IgD-negative memory B cell (primary cell): ENCODE results near the gene CCNK. TPM values are rescaled to one million over a fixed set of nuclear protein-coding genes. Genes with fewer than 3 reads are reported as not detected.

Experiments used
- H3K27ac Mint-ChIP-seq, 3 donors: one replicate each; pipeline ENCODE4 v1.8.0; 2020 to 2022; ENCODE audit warnings: mild to moderate bottlenecking in 3 of 3, mixed read lengths in 3 of 3, moderate library complexity in 1 of 3
- H3K27me3 Mint-ChIP-seq: one replicate; pipeline ENCODE4 v1.8.0; 2021; ENCODE audit warnings: mixed read lengths
- H3K36me3 Mint-ChIP-seq: one replicate; pipeline ENCODE4 v1.8.0; 2020; ENCODE audit warnings: mild to moderate bottlenecking, mixed read lengths
- H3K4me1 Mint-ChIP-seq, 3 donors: one replicate each; pipeline ENCODE4 v1.8.0; 2020 to 2022; ENCODE audit warnings: mixed read lengths in 3 of 3, mild to moderate bottlenecking in 1 of 3
- H3K4me3 Mint-ChIP-seq, 4 donors: one replicate each; pipeline ENCODE4 v1.8.0; 2020 to 2022; ENCODE audit warnings: mild to moderate bottlenecking in 4 of 4, mixed read lengths in 4 of 4, moderate library complexity in 3 of 4
- H3K9me3 Mint-ChIP-seq, 3 donors: one replicate each; pipeline ENCODE4 v1.8.0; 2020 to 2021; ENCODE audit warnings: mixed read lengths in 3 of 3, mild to moderate bottlenecking in 1 of 3
- polyA plus RNA-seq: library from polyadenylated mRNA; unstranded; fragments of 300-500 nt; fragmentation: Illumina TruSeq; gene quantifications from one replicate; pipeline ENCODE4 v1.2.3, GENCODE V29; 2021

CCNK gene
- polyA plus RNA-seq, 1 donor from 2014 or later = 26.8 TPM

- Mint-ChIP-seq H3K4me1 (peaks cover 0 to 5% (median 0%) of the 10 kb centered on the region in 3 donors), H3K4me3 (no peak overlapping the region), H3K9me3 (no peaks in the 10 kb centered on the region), H3K27ac (no peak overlapping the region), H3K36me3 (peaks cover 2% of the 10 kb centered on the region), H3K27me3 (peaks cover 9% of the 10 kb centered on the region)
Measured at GRCh38 chr14:99551034-99551922, 70.1 kb downstream of the CCNK start.

DNA sequence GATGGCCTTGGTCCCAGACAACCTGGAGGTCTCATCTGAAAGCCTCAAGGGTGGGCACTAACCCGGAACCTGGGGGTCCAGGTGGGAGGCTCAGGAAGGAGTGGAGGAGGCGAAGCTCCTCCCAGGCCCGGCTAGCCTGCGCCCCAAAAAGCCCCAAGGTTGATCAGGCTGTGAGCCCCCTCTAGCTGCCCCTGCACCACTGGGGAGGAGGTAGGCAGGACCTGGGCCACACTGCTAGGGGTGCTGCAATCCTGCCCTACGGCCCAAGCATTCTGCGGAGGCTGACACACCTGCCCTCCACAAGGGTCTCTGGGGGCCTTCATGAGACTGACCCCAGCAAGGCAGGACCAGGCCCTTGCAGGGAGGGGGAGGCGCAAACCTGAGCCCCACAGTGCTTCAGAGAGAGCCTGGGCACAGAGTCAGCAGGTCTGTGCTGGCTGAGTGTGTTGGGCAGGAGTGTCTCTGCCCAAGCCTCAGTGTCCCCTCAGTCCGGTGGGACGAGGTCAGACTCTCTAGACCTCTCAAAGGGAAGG, 70.9 kb downstream of the CCNK start:
- Mint-ChIP-seq H3K4me3 (no peak overlapping the region), H3K4me1 (peaks cover 0 to 5% (median 0%) of the 10 kb centered on the region in 3 donors), H3K36me3 (peaks cover 2% of the 10 kb centered on the region), H3K27ac (no peak overlapping the region), H3K27me3 (peaks cover 9% of the 10 kb centered on the region), H3K9me3 (no peaks in the 10 kb centered on the region)

GRCh38 chr14:99552572-99553216, 71.5 kb downstream of the CCNK start:
- H3K36me3 Mint-ChIP-seq = no peaks in the 10 kb centered on the region
- no peak overlapping the region for H3K27ac Mint-ChIP-seq
- H3K27me3 Mint-ChIP-seq = peaks cover 9% of the 10 kb centered on the region
- peaks cover 0 to 5% (median 0%) of the 10 kb centered on the region in 3 donors for H3K4me1 Mint-ChIP-seq
- H3K9me3 Mint-ChIP-seq = no peaks in the 10 kb centered on the region
- H3K4me3 Mint-ChIP-seq = no peak overlapping the region

GRCh38 chr14:99554184-99554583, 73.0 kb downstream of the CCNK start:
- Mint-ChIP-seq H3K36me3 (no peaks in the 10 kb centered on the region), H3K4me3 (no peak overlapping the region), H3K4me1 (peaks cover 0 to 3% (median 0%) of the 10 kb centered on the region in 3 donors), H3K27me3 (peaks cover 4% of the 10 kb centered on the region), H3K27ac (no peak overlapping the region), H3K9me3 (peaks cover 0 to 1% (median 0%) of the 10 kb centered on the region in 3 donors)

DNA sequence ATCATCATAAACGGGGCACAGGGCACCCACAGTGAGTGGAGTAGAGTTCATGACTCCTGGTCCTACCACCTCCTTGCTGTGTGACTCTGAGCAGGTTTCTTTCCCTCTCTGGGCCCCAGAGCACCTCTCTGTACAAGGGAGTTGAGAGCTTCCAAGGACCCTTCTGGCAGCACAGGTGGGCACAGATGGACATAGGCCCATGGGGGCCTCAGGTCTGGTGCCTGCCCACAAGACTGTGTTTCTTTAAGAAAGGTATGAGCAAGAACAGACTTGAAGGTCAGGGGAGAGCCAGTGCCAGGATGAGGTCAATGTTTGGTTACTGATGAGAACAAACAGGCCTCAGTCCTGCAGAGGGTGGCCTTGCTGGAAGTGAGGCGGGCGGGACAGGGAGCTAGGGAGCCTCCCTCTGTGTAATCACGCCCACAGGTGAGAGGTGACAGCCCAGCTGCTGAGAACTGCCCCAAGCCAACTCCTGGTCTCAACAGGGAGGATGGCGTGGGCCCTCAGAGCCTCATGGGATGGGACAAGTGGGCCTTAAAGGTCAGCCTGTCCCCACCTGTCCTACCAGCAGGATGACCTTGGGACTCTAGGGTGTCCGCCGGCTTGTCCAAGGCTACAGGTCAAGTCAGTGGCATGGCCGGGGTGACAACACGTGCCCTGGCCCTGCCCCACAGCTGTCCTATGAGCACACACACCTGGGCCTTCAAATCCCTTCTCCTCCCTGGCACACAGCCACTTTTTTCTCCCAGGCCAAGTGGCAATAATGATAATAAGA, 73.7 kb downstream of the CCNK start:
- no peaks in the 10 kb centered on the region for H3K36me3 Mint-ChIP-seq
- H3K4me1 Mint-ChIP-seq = peaks cover 0 to 3% (median 0%) of the 10 kb centered on the region in 3 donors
- peaks cover 4% of the 10 kb centered on the region for H3K27me3 Mint-ChIP-seq
- peak overlapping the region in 1 of 3 donors; percentile 59 for H3K27ac Mint-ChIP-seq
- H3K4me3 Mint-ChIP-seq = peak overlapping the region in 1 of 4 donors; percentile 85
- H3K9me3 Mint-ChIP-seq = peaks cover 0 to 1% (median 0%) of the 10 kb centered on the region in 3 donors

- Mint-ChIP-seq H3K27me3 (peaks cover 1% of the 10 kb centered on the region), H3K4me3 (no peak overlapping the region), H3K36me3 (no peaks in the 10 kb centered on the region), H3K27ac (no peak overlapping the region), H3K9me3 (peaks cover 0 to 1% (median 0%) of the 10 kb centered on the region in 3 donors), H3K4me1 (no peaks in the 10 kb centered on the region)
Measured at GRCh38 chr14:99556134-99556791, 75.1 kb downstream of the CCNK start.

- no peak overlapping the region for H3K27ac Mint-ChIP-seq
- peaks cover 1% of the 10 kb centered on the region for H3K27me3 Mint-ChIP-seq
- H3K4me1 Mint-ChIP-seq = no peaks in the 10 kb centered on the region
- peaks cover 0 to 1% (median 0%) of the 10 kb centered on the region in 3 donors for H3K9me3 Mint-ChIP-seq
- H3K4me3 Mint-ChIP-seq = no peak overlapping the region
- no peaks in the 10 kb centered on the region for H3K36me3 Mint-ChIP-seq
Measured at GRCh38 chr14:99559286-99559990, 78.2 kb downstream of the CCNK start.

DNA sequence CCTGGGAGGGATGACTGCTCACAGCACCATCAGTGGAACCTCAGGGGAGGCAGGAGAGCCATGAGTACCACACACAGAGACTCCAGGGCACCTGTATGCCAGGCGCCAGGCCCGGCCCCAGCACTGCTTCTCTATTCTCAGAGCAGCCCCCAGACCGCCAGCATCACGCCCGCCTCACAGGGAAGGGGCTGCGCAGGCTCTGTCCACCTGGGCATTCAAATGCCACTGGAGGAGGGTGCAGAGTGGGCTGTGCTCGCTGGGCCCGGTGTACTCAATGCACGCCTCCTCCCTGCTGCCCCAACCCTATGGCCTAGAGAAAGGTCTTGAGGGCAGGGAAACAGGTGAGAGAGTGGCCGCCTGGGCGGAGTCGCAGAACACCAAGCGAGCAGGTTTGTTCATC, 79.2 kb downstream of the CCNK start:
- Mint-ChIP-seq H3K9me3 (peaks cover 0 to 1% (median 0%) of the 10 kb centered on the region in 3 donors), H3K4me1 (no peaks in the 10 kb centered on the region), H3K27ac (no peak overlapping the region), H3K36me3 (no peaks in the 10 kb centered on the region), H3K4me3 (no peak overlapping the region), H3K27me3 (peaks cover 3% of the 10 kb centered on the region)

GRCh38 chr14:99560922-99561683, 79.9 kb downstream of the CCNK start:
- Mint-ChIP-seq H3K4me1 (no peaks in the 10 kb centered on the region), H3K9me3 (peaks cover 0 to 1% (median 0%) of the 10 kb centered on the region in 3 donors), H3K27me3 (peaks cover 3% of the 10 kb centered on the region), H3K4me3 (no peak overlapping the region), H3K27ac (no peak overlapping the region), H3K36me3 (no peaks in the 10 kb centered on the region)

DNA sequence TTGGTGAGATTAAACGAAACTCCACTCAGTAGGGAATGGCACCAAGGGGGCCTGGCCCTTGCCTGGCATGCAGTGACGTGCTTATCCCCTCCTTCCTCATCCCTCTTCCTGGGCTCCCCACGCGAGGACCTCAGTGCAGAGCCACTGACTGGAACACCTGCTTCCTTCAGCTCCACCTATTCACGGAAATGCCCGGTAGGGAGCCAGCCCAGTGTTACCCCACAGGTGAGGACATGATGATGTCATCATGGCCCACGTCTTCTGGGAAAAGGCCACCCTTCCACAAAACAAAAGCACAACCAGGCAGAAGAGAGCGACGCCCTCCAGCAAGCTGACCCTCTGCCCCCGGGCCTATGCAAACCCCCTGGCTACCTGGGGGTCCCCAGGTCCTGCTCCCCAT, 80.7 kb downstream of the CCNK start:
- Mint-ChIP-seq H3K4me1 (no peaks in the 10 kb centered on the region), H3K36me3 (no peaks in the 10 kb centered on the region), H3K27me3 (peaks cover 3% of the 10 kb centered on the region), H3K9me3 (peaks cover 0 to 1% (median 0%) of the 10 kb centered on the region in 3 donors), H3K4me3 (peak overlapping the region in 1 of 4 donors; percentile 28), H3K27ac (peak overlapping the region in 1 of 3 donors; percentile 3)
